Umbilical cord (tissue), 2 donors: Measurements from ENCODE around the gene PNPLA1. TPM values are rescaled to one million over a fixed set of nuclear protein-coding genes. Genes with fewer than 3 reads are reported as not detected.

ENCODE experiments used
- DNase-seq: peaks from one replicate; pipeline ENCODE4 v3.0.0-alpha.2; 2015; ENCODE audit warnings: low spot score
- total RNA-seq: library from RNA; depleted of rRNA; stranded (reverse); fragments of >200 nt; gene quantifications from one replicate; pipeline ENCODE4 v1.2.3, GENCODE V29; 2014; ENCODE audit warnings: low replicate concordance; ENCODE audit not compliant: insufficient read depth

PNPLA1 gene, protein sequence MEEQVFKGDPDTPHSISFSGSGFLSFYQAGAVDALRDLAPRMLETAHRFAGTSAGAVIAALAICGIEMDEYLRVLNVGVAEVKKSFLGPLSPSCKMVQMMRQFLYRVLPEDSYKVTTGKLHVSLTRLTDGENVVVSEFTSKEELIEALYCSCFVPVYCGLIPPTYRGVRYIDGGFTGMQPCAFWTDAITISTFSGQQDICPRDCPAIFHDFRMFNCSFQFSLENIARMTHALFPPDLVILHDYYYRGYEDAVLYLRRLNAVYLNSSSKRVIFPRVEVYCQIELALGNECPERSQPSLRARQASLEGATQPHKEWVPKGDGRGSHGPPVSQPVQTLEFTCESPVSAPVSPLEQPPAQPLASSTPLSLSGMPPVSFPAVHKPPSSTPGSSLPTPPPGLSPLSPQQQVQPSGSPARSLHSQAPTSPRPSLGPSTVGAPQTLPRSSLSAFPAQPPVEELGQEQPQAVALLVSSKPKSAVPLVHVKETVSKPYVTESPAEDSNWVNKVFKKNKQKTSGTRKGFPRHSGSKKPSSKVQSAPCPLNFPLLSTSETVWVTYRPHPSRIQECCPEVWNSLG
- total RNA-seq = 1.4 TPM

GRCh38 chr6:36269834-36270705 lies at the start of gene PNPLA1:
Gene PNPLA1 (plus strand): TSS chr6:36270060. CDS start chr6:36270460, 400 bp downstream.
- no peak for DNase-seq

GRCh38 chr6:36220226-36220625 lies 49.6 kb upstream of the PNPLA1 start:
- DNase-seq = no peak

GRCh38 chr6:36221674-36222073 lies 48.2 kb upstream of the PNPLA1 start:
- no peak for DNase-seq

- DNase-seq = no peak
These were observed 46.9 kb upstream of the PNPLA1 start for GRCh38 chr6:36222924-36223323.

DNA sequence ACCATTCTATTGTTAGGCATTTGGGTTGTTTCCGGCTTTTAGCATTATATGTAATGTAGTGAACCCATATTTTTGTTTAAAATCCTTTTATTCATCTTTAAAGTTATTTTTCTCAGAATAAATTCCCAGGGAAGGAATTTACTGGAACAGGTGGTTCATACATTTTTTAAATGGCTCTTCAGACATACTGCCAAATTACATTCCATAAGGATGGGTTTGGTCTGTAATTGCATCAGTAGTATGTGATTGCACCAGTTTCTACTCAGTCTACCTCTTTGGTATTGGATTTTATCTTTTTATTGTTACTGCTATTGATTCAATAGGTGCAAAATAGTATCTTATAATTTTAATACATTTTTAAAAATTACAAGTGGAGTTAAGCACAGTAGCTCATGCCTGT lies 46.2 kb upstream of the PNPLA1 start:
- no peak for DNase-seq

DNA sequence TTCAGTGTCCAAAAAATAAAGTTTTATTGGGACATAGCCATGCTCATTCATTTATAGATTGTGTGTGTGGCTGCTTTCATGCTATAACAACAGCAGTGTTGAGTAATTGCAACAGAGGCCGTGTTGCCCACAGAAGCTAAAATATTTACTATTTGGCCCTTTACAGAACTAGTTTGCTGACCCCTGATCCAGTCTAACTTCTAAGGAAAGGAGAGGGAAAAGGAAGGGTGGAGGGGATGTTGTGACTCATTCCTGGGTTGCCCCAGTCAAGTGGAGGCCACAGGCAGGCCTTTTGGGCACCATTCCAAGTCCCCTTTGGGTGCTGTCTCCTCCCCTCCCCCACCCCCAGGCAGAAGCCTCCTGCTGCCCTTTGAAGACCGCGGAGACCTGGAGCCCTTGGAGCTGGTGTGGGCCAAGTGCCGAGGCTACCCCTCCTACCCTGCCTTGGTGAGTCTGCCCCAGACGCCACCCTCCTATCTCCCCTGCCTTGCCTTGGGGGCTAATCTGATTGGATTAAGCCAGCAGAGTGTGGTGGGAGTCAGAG lies 44.9 kb upstream of the PNPLA1 start:
- DNase-seq = no peak

- no peak for DNase-seq
These were observed 43.3 kb upstream of the PNPLA1 start for GRCh38 chr6:36226438-36227047.

DNA sequence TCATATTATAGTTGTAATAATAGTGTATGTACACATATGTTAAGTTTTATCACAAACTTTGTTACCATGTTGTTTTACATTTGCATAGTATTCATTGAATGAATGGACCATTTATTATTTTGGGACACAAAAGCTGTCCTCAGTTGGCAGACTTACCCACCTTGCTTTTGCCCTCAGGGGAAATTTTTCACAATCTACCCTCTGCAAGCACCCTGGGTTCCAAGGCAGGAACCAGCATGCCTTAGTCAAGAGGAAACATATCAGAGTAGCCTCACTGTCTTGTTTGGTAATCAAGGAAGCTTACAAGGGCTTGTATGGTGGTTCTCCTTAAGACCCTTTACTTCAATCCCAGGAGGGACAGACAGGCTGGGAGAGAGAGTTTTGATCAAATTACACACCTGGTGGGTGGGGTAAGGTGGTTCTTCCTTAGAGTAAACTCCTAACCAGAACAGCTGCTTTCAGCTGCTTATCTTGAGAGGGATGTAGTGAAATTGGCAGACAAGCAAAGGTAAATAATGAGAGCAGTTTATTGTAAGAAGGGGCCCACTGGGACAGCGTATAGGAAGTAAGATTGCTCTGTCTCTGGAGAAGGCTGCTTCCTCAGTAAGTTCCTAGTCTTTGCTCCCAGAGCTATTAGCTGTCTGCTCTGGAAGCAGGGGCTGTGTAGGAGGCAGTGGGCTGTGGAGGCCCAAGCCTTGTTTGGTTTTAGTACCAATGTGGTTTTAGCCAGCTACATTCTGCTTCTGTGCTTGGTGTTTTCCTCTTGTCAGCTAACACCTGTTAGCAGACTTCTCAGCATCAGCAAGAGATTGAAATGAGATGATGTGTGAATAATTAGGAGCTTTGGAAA lies 42.3 kb upstream of the PNPLA1 start:
- no peak for DNase-seq

GRCh38 chr6:36229223-36229622 lies 40.6 kb upstream of the PNPLA1 start:
- DNase-seq = no peak

GRCh38 chr6:36230371-36230770 lies 39.5 kb upstream of the PNPLA1 start:
- DNase-seq = no peak

DNA sequence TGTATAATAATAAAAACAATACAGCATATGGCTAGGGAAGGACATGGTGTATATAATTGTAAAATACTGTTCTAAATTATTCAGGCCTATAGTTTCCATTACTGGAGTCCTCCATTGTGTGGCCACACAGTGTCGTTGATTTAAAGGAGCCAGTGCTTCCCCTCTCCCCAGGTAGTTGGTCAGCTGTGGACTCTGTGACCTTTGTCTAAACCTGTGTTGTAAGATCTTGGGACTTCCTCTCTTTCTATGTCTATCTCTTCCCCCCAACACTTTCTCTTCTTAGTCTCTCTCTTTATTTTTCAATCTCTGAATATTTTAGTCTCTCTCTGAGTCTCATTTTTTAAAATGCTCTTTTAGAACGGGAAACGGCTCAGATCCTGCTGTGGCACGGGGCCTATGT lies 37.7 kb upstream of the PNPLA1 start:
- no peak for DNase-seq

- no peak for DNase-seq
These were observed 34.6 kb upstream of the PNPLA1 start for GRCh38 chr6:36235309-36235708.

GRCh38 chr6:36235862-36236261 lies 34.0 kb upstream of the PNPLA1 start:
- DNase-seq = no peak

DNA sequence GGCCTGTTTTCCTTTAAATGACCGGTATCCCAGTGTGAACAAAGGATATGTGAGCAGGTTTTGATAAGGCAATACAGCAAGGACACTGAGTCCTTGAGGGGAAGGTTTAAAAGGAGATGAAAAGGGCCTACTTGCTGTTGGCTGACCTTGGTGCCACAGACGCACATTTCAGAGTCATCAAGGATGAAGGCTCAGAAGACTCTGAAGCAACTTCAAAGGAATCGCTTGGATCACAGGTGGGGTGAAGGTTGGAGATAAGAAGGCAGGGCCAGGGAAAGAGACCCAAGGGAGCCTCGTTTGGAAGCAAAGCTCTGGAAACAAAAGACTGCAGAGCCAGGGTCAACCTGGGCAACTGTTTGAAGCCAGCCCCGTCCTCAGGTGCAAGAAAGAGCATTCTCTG lies 30.1 kb upstream of the PNPLA1 start:
- no peak for DNase-seq

DNA sequence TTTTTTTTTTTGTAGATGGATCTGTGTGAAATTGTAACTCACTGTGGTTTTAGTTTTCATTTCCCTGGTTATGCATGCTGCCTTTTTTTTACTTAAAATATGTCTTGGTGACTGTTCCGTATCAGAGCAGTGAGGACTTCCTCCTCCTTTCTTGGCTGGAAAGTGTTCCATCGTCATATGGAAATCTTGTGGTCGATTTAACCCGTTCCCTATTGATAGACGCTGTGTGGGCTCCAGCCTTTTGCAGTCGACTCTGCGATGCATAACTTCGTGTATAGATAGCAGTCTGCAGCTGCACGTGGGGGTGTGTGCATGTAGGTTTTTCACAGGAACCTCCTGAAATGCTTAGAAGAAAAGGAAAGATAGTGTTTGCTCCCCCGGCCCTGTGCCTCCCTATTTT lies 28.1 kb upstream of the PNPLA1 start:
- DNase-seq = peak; percentile 24

- no peak for DNase-seq
These were observed 27.7 kb upstream of the PNPLA1 start for GRCh38 chr6:36242161-36242560.

- no peak for DNase-seq
These were observed 27.2 kb upstream of the PNPLA1 start for GRCh38 chr6:36242626-36243025.

DNA sequence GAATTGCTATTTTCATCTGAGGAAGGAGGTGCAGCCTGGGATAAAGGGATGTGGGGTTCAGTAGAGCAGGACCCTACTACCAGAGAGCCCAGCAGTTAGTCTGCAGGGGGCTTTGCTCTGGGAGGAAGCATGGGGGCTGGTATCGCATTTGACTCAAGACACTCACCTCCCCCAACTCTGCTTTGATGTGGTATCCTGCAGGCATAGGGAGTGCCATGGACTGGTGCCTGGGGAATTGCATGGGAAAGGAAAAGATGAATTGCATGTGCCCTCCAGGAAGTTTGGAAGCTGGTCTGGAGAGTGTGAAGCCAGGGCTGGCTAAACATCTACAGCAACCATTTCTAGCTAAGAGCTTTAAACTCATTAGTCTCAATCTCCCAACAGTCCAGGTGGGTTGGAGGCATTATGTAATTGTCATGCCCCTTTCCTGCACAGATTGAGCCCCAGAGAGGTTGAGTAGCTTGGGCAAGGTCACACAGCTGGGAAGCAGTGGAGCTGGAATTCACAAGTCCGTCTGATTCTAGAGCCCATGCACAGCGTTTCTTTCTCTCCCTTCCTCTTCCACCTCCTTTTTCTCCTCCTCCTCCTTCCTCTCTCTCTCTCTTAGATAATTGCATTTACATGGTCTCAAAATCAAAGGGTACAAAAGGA lies 26.2 kb upstream of the PNPLA1 start:
- DNase-seq = no peak

- DNase-seq = peak; percentile 35
These were observed 25.1 kb upstream of the PNPLA1 start for GRCh38 chr6:36244641-36245280.
